Measurements from ENCODE around the gene SDC3. TPM values are rescaled to one million over a fixed set of nuclear protein-coding genes. Genes with fewer than 3 reads are reported as not detected.
A peak's percentile ranks its signal among the peaks of the same experiment; 100 is the strongest.

SDC3 gene
- total RNA-seq = 10 to 100 TPM in 3 of 4 donors, 1 to 10 TPM in 1; 7.7 to 16.7 (median 15.1) TPM

GRCh38 chr1:30908696-30909364 lies at the start of gene SDC3:
Gene SDC3 (minus strand): TSS chr1:30908758. CDS start chr1:30908586, 172 bp downstream.
- Histone ChIP-seq H3K4me1 (peaks cover 34% of the 10 kb centered on the region), H3K27ac (no peak within 1 kb of the TSS), H3K36me3 (no peaks in the 10 kb centered on the region), H3K9me3 (no peaks in the 10 kb centered on the region), H3K27me3 (no peaks in the 10 kb centered on the region), H3K4me3 (peak within 1 kb of the TSS; percentile 60)
- TF ChIP-seq CTCF (IDR thresholded peaks at IDR 0.05) (no peak), EP300 (IDR thresholded peaks at IDR 0.05) (no peak), POLR2AphosphoS5 (IDR thresholded peaks at IDR 0.05) (no peak), POLR2A (IDR thresholded peaks at IDR 0.05) (no peak)
- 0% methylated on average over 1 of the region's 68 CpGs for WGBS
- DNase-seq (ENCODE audit: low spot score in 2 of 2) = peak in 1 of 2 donors; percentile 60

GRCh38 chr1:30957560-30958222 lies 49.1 kb upstream of the SDC3 start:
- no peaks in the 10 kb centered on the region for H3K27me3 ChIP-seq
- no peak overlapping the region for H3K27ac ChIP-seq
- H3K4me1 ChIP-seq = no peaks in the 10 kb centered on the region
- WGBS = 93% methylated on average over 4 of the region's 4 CpGs
- DNase-seq (ENCODE audit: low spot score in 2 of 2) = no peak
- no peak overlapping the region for H3K4me3 ChIP-seq
- H3K36me3 ChIP-seq = peaks cover 79% of the 10 kb centered on the region
- no peaks in the 10 kb centered on the region for H3K9me3 ChIP-seq
- TF ChIP-seq EP300 (IDR thresholded peaks at IDR 0.05) = no peak
- TF ChIP-seq POLR2A (IDR thresholded peaks at IDR 0.05) = no peak
- TF ChIP-seq CTCF (IDR thresholded peaks at IDR 0.05) = no peak
- no peak for TF ChIP-seq POLR2AphosphoS5 (IDR thresholded peaks at IDR 0.05)

- Histone ChIP-seq H3K4me3 (no peak overlapping the region), H3K36me3 (peaks cover 82% of the 10 kb centered on the region), H3K27me3 (no peaks in the 10 kb centered on the region), H3K9me3 (no peaks in the 10 kb centered on the region), H3K27ac (no peak overlapping the region), H3K4me1 (no peaks in the 10 kb centered on the region)
- 29% methylated on average over 1 of the region's 1 CpG for WGBS
- no peak for TF ChIP-seq EP300 (IDR thresholded peaks at IDR 0.05)
- no peak for TF ChIP-seq CTCF (IDR thresholded peaks at IDR 0.05)
- no peak for DNase-seq (ENCODE audit: low spot score in 2 of 2)
These were observed 47.0 kb upstream of the SDC3 start for GRCh38 chr1:30955448-30956015.

- Histone ChIP-seq H3K9me3 (no peaks in the 10 kb centered on the region), H3K4me1 (no peaks in the 10 kb centered on the region), H3K36me3 (peaks cover 84% of the 10 kb centered on the region), H3K27me3 (no peaks in the 10 kb centered on the region), H3K27ac (no peak overlapping the region), H3K4me3 (no peak overlapping the region)
- 88% methylated on average over 11 of the region's 11 CpGs for WGBS
- TF ChIP-seq POLR2A (IDR thresholded peaks at IDR 0.05) (no peak), CTCF (IDR thresholded peaks at IDR 0.05) (no peak), POLR2AphosphoS5 (IDR thresholded peaks at IDR 0.05) (no peak), EP300 (IDR thresholded peaks at IDR 0.05) (no peak)
- DNase-seq (ENCODE audit: low spot score in 2 of 2) = no peak
These were observed 45.1 kb upstream of the SDC3 start for GRCh38 chr1:30953685-30954084.

GRCh38 chr1:30952098-30952497 lies 43.5 kb upstream of the SDC3 start:
- peaks cover 86% of the 10 kb centered on the region for H3K36me3 ChIP-seq
- no peaks in the 10 kb centered on the region for H3K27me3 ChIP-seq
- H3K4me3 ChIP-seq = no peak overlapping the region
- no peaks in the 10 kb centered on the region for H3K9me3 ChIP-seq
- H3K4me1 ChIP-seq = no peaks in the 10 kb centered on the region
- DNase-seq (ENCODE audit: low spot score in 2 of 2) = no peak
- 63% methylated on average over 5 of the region's 5 CpGs for WGBS
- H3K27ac ChIP-seq = no peak overlapping the region
- TF ChIP-seq EP300 (IDR thresholded peaks at IDR 0.05) (no peak), POLR2AphosphoS5 (IDR thresholded peaks at IDR 0.05) (no peak), CTCF (IDR thresholded peaks at IDR 0.05) (no peak), POLR2A (IDR thresholded peaks at IDR 0.05) (no peak)
